HUES6 (cell line): Measurements from ENCODE around the gene LAMA2.

Experiments used
- H3K27ac ChIP-seq: 2 replicates; pipeline ENCODE4 v1.7.0; 2013; ENCODE audit warnings: low read depth, mild to moderate bottlenecking, low read length, inconsistent platforms
- H3K27me3 ChIP-seq: 2 replicates; pipeline ENCODE4 v1.6.1; 2013; ENCODE audit warnings: low read length; ENCODE audit not compliant: control insufficient read depth, insufficient read depth
- H3K36me3 ChIP-seq: 2 replicates; pipeline ENCODE4 v1.6.1; 2013; ENCODE audit warnings: low read length; ENCODE audit not compliant: control insufficient read depth, insufficient read depth
- H3K4me1 ChIP-seq: 2 replicates; pipeline ENCODE4 v1.6.1; 2013; ENCODE audit warnings: low read length; ENCODE audit not compliant: control insufficient read depth, insufficient read depth
- H3K4me3 ChIP-seq: 2 replicates; pipeline ENCODE4 v1.5.1; 2013; ENCODE audit warnings: low read depth, low read length
- H3K9ac ChIP-seq: one replicate; pipeline ENCODE4 v1.6.1; 2013; ENCODE audit warnings: mild to moderate bottlenecking, low read length
- H3K9me3 ChIP-seq: 2 replicates; pipeline ENCODE4 v1.6.1; 2013; ENCODE audit warnings: low read depth, low read length; ENCODE audit not compliant: control insufficient read depth, insufficient read depth

LAMA2 gene

GRCh38 chr6:129195161-129195560 is 312.2 kb downstream of the LAMA2 start:
- H3K9ac ChIP-seq = no peak overlapping the region
- H3K4me3 ChIP-seq = no peak overlapping the region
- peaks cover 27% of the 10 kb centered on the region for H3K4me1 ChIP-seq
- 0 out of 2 replicates have a peak overlapping the region, but pooled peaks have one; percentile 40 for H3K27ac ChIP-seq
- H3K36me3 ChIP-seq = no peaks in the 10 kb centered on the region
- H3K27me3 ChIP-seq = no peaks in the 10 kb centered on the region
- H3K9me3 ChIP-seq = no peaks in the 10 kb centered on the region

GRCh38 chr6:129195643-129196042 is 312.7 kb downstream of the LAMA2 start:
- H3K27ac ChIP-seq = 0 out of 2 replicates have a peak overlapping the region, but pooled peaks have one; percentile 40
- no peaks in the 10 kb centered on the region for H3K36me3 ChIP-seq
- no peak overlapping the region for H3K9ac ChIP-seq
- H3K4me3 ChIP-seq = no peak overlapping the region
- H3K9me3 ChIP-seq = no peaks in the 10 kb centered on the region
- no peaks in the 10 kb centered on the region for H3K27me3 ChIP-seq
- peaks cover 27% of the 10 kb centered on the region for H3K4me1 ChIP-seq

GRCh38 chr6:129197154-129197553 is 314.2 kb downstream of the LAMA2 start:
- Histone ChIP-seq H3K9ac (no peak overlapping the region), H3K4me1 (peaks cover 27% of the 10 kb centered on the region), H3K27ac (no peak overlapping the region), H3K27me3 (no peaks in the 10 kb centered on the region), H3K9me3 (no peaks in the 10 kb centered on the region), H3K4me3 (no peak overlapping the region), H3K36me3 (no peaks in the 10 kb centered on the region)

- H3K4me3 ChIP-seq = no peak overlapping the region
- H3K4me1 ChIP-seq = peaks cover 23% of the 10 kb centered on the region
- no peak overlapping the region for H3K9ac ChIP-seq
- no peaks in the 10 kb centered on the region for H3K9me3 ChIP-seq
- H3K27me3 ChIP-seq = no peaks in the 10 kb centered on the region
- no peak overlapping the region for H3K27ac ChIP-seq
- H3K36me3 ChIP-seq = no peaks in the 10 kb centered on the region
These were observed 317.2 kb downstream of the LAMA2 start for GRCh38 chr6:129200151-129200550.

- Histone ChIP-seq H3K27ac (no peak overlapping the region), H3K27me3 (no peaks in the 10 kb centered on the region), H3K9me3 (no peaks in the 10 kb centered on the region)
These were observed 320.4 kb downstream of the LAMA2 start for GRCh38 chr6:129203190-129203900.

GRCh38 chr6:129206821-129207220 is 323.9 kb downstream of the LAMA2 start:
- Histone ChIP-seq H3K4me1 (no peaks in the 10 kb centered on the region), H3K9me3 (no peaks in the 10 kb centered on the region), H3K27me3 (no peaks in the 10 kb centered on the region), H3K9ac (no peak overlapping the region), H3K4me3 (no peak overlapping the region), H3K36me3 (no peaks in the 10 kb centered on the region), H3K27ac (no peak overlapping the region)

More at GRCh38 chr6:129203190-129203900, 320.4 kb downstream of the LAMA2 start:
- Histone ChIP-seq H3K36me3 (no peaks in the 10 kb centered on the region), H3K4me1 (no peaks in the 10 kb centered on the region), H3K4me3 (no peak overlapping the region), H3K9ac (no peak overlapping the region)

- no peaks in the 10 kb centered on the region for H3K4me1 ChIP-seq
- H3K27ac ChIP-seq = no peak overlapping the region
- H3K27me3 ChIP-seq = no peaks in the 10 kb centered on the region
- peaks cover 2% of the 10 kb centered on the region; the same call in 1 of the 2 replicates for H3K9me3 ChIP-seq
- H3K4me3 ChIP-seq = no peak overlapping the region
- no peaks in the 10 kb centered on the region for H3K36me3 ChIP-seq
- H3K9ac ChIP-seq = no peak overlapping the region
These were observed 324.9 kb downstream of the LAMA2 start for GRCh38 chr6:129207832-129208231.

- Histone ChIP-seq H3K9me3 (peaks cover 7% of the 10 kb centered on the region; the same call in 1 of the 2 replicates), H3K27ac (no peak overlapping the region), H3K27me3 (no peaks in the 10 kb centered on the region), H3K4me1 (no peaks in the 10 kb centered on the region), H3K9ac (no peak overlapping the region), H3K36me3 (no peaks in the 10 kb centered on the region), H3K4me3 (no peak overlapping the region)
These were observed 325.6 kb downstream of the LAMA2 start for GRCh38 chr6:129208415-129209034.

- peaks cover 7% of the 10 kb centered on the region; the same call in 1 of the 2 replicates for H3K9me3 ChIP-seq
- H3K4me3 ChIP-seq = no peak overlapping the region
- no peak overlapping the region for H3K9ac ChIP-seq
- no peaks in the 10 kb centered on the region for H3K36me3 ChIP-seq
- no peaks in the 10 kb centered on the region for H3K4me1 ChIP-seq
- H3K27me3 ChIP-seq = no peaks in the 10 kb centered on the region
- H3K27ac ChIP-seq = no peak overlapping the region
These were observed 326.4 kb downstream of the LAMA2 start for GRCh38 chr6:129209355-129209754.

- Histone ChIP-seq H3K27me3 (no peaks in the 10 kb centered on the region), H3K4me1 (no peaks in the 10 kb centered on the region), H3K9me3 (peaks cover 7% of the 10 kb centered on the region; the same call in 1 of the 2 replicates), H3K27ac (no peak overlapping the region), H3K36me3 (no peaks in the 10 kb centered on the region), H3K9ac (no peak overlapping the region), H3K4me3 (no peak overlapping the region)
These were observed 327.7 kb downstream of the LAMA2 start for GRCh38 chr6:129210684-129211083.

- Histone ChIP-seq H3K27me3 (no peaks in the 10 kb centered on the region), H3K9ac (no peak overlapping the region), H3K27ac (no peak overlapping the region), H3K4me3 (no peak overlapping the region), H3K9me3 (peaks cover 7% of the 10 kb centered on the region; the same call in 1 of the 2 replicates), H3K4me1 (no peaks in the 10 kb centered on the region), H3K36me3 (no peaks in the 10 kb centered on the region)
These were observed 328.7 kb downstream of the LAMA2 start for GRCh38 chr6:129211626-129212025.
